Cardiac muscle cell (in vitro differentiated cells and primary cell): Measurements from ENCODE around the gene MTMR3. TPM values are rescaled to one million over a fixed set of nuclear protein-coding genes. Genes with fewer than 3 reads are reported as not detected.
A peak's percentile ranks its signal among the peaks of the same experiment; 100 is the strongest.

Experiments
- DNase-seq, 2 donors: peaks; one replicate each; pipeline versions ENCODE4 v3.0.0 to v3.0.0-alpha.2; 2010 to 2017; ENCODE audit warnings: low read depth in 1 of 2, low spot score in 1 of 2
- H3K27ac ChIP-seq: fragments of 200-600 bp; sonication (generic); 2 replicates; pipeline ENCODE4 v1.5.1; 2016
- H3K27me3 ChIP-seq: fragments of 200-600 bp; sonication (generic); 2 replicates; pipeline ENCODE4 v1.6.0; 2016; ENCODE audit warnings: control low read depth
- H3K36me3 ChIP-seq: fragments of 200-600 bp; sonication (generic); 2 replicates; pipeline ENCODE4 v1.5.1; 2016; ENCODE audit warnings: control low read depth
- H3K4me1 ChIP-seq: fragments of 200-600 bp; sonication (generic); 2 replicates; pipeline ENCODE4 v1.8.1; 2017; ENCODE audit warnings: low read depth, mild to moderate bottlenecking, mixed run types
- H3K4me3 ChIP-seq: fragments of 200-600 bp; sonication (generic); 2 replicates; pipeline ENCODE4 v1.5.1; 2016; ENCODE audit warnings: mild to moderate bottlenecking
- H3K9me3 ChIP-seq: fragments of 200-600 bp; sonication (generic); 2 replicates; pipeline ENCODE4 v1.5.1; 2017; ENCODE audit warnings: low read depth, mild to moderate bottlenecking, control low read depth
- CTCF ChIP-seq: IDR thresholded peaks from 2 replicates; pipeline ENCODE4 v1.5.1; 2012; ENCODE audit warnings: low read depth, mild to moderate bottlenecking, low read length
- polyA plus RNA-seq: library from polyadenylated mRNA; unstranded; fragments of >200 nt; fragmentation: Nextera tagmentation; extraction: Ambion mirVana; gene quantifications from 2 replicates; pipeline ENCODE4 v1.2.1, GENCODE V29; 2016
- total RNA-seq: library from RNA; depleted of rRNA; stranded (reverse); fragments of >200 nt; gene quantifications from 2 replicates; pipeline ENCODE4 v1.2.3, GENCODE V29; 2016

MTMR3 gene
- total and polyA plus RNA-seq, 2 experiments from 2014 or later, result 10.1 to 22.0 TPM

DNA sequence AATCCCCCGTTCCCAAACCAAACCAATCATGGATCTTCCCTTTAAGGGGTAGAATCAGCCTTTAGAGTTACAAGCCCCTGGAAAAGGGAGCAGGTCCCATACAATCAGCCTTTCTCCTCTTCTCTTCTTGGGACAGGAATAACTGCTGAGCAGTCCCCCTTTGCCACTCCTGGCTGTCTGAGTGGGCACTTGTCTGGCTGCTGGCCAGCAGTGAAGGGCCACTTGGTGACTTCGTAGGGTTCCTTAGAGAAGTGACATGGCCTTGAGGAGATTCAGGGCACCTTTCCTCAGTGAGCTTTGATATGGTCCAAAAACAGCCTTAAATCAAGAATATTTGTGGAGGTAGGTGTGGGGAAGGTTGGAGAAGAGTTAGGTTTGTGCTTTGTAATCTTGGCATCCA, 143.8 kb downstream of the MTMR3 start:
- H3K9me3 ChIP-seq, result no peaks in the 10 kb centered on the region
- no peak for TF ChIP-seq CTCF
- peak in 1 of 2 donors; percentile 18 for DNase-seq
- no peak overlapping the region for H3K4me3 ChIP-seq
- H3K36me3 ChIP-seq, result peaks cover 8% of the 10 kb centered on the region
- no peaks in the 10 kb centered on the region for H3K27me3 ChIP-seq
- H3K4me1 ChIP-seq, result peaks cover 6% of the 10 kb centered on the region
- no peak overlapping the region for H3K27ac ChIP-seq

GRCh38 chr22:30027169-30027568, 144.2 kb downstream of the MTMR3 start:
- no peaks in the 10 kb centered on the region for H3K27me3 ChIP-seq
- H3K9me3 ChIP-seq, result no peaks in the 10 kb centered on the region
- H3K27ac ChIP-seq, result no peak overlapping the region
- H3K36me3 ChIP-seq, result peaks cover 8% of the 10 kb centered on the region
- DNase-seq, result no peak
- no peak for TF ChIP-seq CTCF
- no peak overlapping the region for H3K4me3 ChIP-seq
- H3K4me1 ChIP-seq, result peaks cover 6% of the 10 kb centered on the region

GRCh38 chr22:30027791-30028190, 144.8 kb downstream of the MTMR3 start:
- peaks cover 6% of the 10 kb centered on the region for H3K4me1 ChIP-seq
- no peak for TF ChIP-seq CTCF
- DNase-seq, result no peak
- H3K36me3 ChIP-seq, result peaks cover 4% of the 10 kb centered on the region
- no peak overlapping the region for H3K4me3 ChIP-seq
- H3K27ac ChIP-seq, result no peak overlapping the region
- no peaks in the 10 kb centered on the region for H3K9me3 ChIP-seq
- no peaks in the 10 kb centered on the region for H3K27me3 ChIP-seq

GRCh38 chr22:30028731-30029130, 145.8 kb downstream of the MTMR3 start:
- Histone ChIP-seq H3K27me3 (no peaks in the 10 kb centered on the region), H3K4me3 (no peak overlapping the region), H3K36me3 (peaks cover 4% of the 10 kb centered on the region), H3K9me3 (no peaks in the 10 kb centered on the region), H3K4me1 (peaks cover 6% of the 10 kb centered on the region), H3K27ac (no peak overlapping the region)
- DNase-seq, result no peak
- TF ChIP-seq CTCF, result no peak

DNA sequence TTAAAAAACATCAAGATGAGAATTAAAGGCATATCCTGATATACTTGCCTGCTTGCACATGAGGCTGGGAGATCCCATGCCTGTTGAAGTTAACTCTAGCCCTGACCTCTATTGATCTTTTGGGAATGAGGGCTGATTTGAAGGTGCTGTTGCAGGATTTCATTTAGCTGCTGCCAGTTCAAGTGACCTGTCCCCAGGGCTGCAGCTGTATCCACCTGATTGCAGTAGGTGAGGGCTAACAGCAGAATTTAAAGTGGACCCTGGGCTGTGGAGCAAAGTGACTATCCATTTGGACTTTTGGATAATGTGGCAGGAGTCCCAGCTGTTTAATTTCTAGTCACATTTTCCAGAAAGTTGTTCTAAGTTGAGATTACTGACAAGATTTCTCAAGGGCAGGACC, 146.5 kb downstream of the MTMR3 start:
- TF ChIP-seq CTCF, result no peak
- Histone ChIP-seq H3K36me3 (peaks cover 4% of the 10 kb centered on the region), H3K27me3 (no peaks in the 10 kb centered on the region), H3K9me3 (no peaks in the 10 kb centered on the region), H3K27ac (peak overlapping the region; percentile 58), H3K4me1 (peaks cover 6% of the 10 kb centered on the region), H3K4me3 (no peak overlapping the region)
- no peak for DNase-seq

GRCh38 chr22:30030329-30030728, 147.4 kb downstream of the MTMR3 start:
- peaks cover 6% of the 10 kb centered on the region for H3K4me1 ChIP-seq
- H3K27ac ChIP-seq, result no peak overlapping the region
- H3K36me3 ChIP-seq, result peaks cover 4% of the 10 kb centered on the region
- DNase-seq, result no peak
- no peak for TF ChIP-seq CTCF
- H3K4me3 ChIP-seq, result no peak overlapping the region
- no peaks in the 10 kb centered on the region for H3K27me3 ChIP-seq
- H3K9me3 ChIP-seq, result no peaks in the 10 kb centered on the region
